HG03469 (cell line): ENCODE results near the gene GPR152.
"Not testable (repeated sequence)": the region's sequence is repeated elsewhere in the genome, so short reads cannot be mapped to it uniquely, and the experiment has no call there.

ENCODE experiments used
- ATAC-seq: cut with Tn5 transposase; IDR thresholded peaks from one replicate; pipeline ENCODE4 v1.9.1; 2021; ENCODE audit warnings: mild to moderate bottlenecking, moderate library complexity, moderate number of reproducible peaks; ENCODE audit not compliant: unreplicated experiment

Gene GPR152

GRCh38 chr11:67489885-67490726 is 37.6 kb upstream of the GPR152 start:
- ATAC-seq = no peak

DNA sequence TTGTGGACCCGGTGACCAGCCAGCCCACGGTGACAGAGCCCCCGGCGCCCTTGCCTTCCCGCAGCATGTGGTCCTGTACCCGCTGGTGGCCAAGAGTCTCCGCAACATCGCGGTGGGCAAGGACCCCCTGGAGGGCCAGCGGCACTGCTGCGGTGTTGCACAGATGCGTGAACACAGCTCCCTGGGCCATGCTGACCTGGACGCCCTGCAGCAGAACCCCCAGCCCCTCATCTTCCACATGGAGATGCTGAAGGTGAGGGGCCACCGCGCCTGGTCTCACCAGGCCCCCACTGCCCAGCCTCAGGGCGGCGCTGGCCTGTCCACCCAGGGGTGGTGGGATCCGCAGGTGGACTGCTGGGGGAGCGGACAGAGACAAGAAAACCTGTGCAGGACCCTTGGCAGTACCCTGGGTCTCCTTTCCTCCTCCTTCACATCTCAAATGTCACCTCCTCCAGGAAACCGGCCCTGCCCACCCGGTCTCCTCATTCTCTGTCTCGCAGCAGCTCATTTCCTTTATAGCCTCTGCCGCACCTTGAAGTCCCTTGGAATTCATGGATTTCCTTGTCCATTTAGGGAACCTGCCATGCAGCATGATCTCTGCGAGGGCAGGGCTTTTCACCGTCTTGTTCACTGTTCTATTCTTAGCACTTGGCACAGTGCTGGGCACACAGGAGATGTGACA is 36.8 kb upstream of the GPR152 start:
- no peak for ATAC-seq

- ATAC-seq = no peak
These were observed 34.1 kb upstream of the GPR152 start for GRCh38 chr11:67486481-67487195.

DNA sequence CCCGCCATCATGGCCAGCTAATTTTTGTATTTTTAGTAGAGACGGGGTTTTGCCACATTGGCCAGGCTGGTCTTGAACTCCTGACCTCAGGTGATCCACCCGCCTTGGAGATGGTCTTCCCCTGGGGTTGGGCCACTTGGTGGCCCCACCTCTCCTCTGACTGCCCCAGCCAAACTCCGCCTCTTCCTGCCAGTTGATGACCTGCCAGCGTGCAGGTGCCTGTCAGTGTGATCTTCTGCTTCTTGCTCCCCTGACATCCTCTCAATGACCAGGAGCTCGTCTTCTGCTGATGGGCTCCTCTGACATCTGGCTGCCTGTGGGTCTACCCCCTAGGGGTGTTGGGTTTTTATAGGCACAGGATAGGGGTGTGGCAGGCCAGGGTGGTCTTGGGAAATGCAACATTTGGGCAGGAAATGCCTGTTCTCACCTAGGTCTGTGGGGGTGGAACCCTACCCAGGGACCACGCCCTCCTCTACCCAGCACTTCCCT is 33.4 kb upstream of the GPR152 start:
- not testable (repeated sequence) for ATAC-seq

DNA sequence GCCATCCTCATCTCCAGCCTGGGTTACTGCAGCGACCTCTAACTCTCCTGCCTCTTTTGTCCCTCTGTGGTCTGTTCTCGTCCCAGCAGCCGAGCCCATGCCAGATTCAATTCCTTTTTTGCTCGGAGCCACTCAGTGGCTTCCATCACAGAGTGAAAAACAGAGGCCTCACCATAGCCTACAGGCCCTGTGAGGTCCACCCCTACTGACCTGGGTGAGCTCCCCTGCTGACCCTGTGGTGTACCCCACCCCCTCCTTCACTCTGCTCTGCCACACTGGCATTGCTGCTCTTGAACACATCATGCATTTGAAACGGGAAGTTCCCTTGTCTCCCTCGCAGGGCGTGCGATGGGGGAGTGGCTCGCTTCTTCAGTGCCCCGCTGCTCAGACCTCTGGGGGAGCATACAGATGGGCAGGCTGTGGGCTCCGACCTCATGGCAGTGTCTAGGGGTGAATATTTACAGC is 32.4 kb upstream of the GPR152 start:
- ATAC-seq = no peak

DNA sequence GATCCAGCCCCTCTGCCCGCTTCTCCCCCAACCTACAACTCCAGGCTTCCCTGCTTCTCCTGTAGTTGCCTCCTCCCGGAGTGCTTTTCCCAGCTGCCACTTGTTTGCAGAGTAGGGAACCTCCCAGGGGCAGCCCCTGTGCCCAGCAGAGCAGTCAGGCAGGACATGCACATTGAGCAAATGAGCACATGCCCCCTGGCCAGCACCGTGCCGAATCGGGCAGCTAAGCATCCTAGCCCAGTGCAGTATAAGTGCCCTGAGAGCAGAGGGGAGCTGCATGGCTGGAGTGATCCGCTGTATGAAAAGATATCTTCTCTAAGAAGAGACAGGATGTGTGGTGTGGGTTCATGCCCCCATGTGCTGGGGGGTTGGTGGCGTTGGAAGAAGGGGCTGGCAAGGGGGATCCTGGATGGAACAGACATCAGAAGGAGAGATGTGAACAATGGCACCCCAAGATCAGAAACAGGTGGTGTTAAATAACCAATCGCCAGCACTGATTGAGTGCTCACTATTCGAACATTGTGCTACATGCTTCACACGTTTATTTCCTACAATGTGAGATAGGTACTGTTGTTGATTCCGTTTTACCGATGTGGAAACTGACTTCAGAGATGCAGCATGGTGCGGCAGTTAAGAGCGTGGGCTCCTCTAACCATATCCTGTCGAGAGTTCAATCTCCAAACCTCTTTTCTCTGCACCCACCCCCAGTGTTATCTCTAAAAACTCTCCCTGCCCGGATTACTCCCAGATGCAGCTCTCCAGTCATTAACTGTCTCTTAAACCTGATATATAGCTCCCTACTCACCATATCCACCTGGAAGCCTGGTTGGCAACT is 31.5 kb upstream of the GPR152 start:
- ATAC-seq = no peak

GRCh38 chr11:67482827-67483798 is 30.6 kb upstream of the GPR152 start, which contains the start of gene AIP:
Gene AIP (plus strand): TSS chr11:67483026. CDS start chr11:67483159, 133 bp downstream.
- ATAC-seq = peak; percentile 37

DNA sequence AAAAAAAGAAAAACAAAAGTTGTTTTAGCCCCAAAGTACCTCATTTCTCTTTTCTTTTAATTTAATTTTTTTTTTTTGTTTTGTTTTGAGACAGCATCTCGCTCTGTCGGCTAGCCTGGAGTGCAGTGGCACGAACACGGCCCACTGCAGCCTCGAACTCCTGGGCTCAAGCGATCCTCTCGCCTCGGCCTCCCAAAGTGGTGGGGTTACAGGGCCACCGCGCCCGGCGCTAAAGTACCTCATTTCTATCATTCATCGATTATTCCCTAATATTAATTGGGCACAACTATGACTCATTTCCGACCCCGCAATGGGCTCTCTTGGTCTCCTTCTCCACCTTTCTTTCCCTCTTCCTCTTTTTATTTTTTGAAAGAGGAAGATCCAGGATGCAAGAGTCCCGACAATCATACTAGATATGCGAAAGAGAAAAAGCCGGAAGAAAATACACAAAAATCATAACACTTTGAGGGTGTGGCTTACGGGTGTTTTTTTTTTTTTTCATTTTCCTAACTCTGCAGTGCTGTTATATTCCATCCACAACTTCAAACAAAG is 29.8 kb upstream of the GPR152 start:
- ATAC-seq = no peak

GRCh38 chr11:67477344-67478050 is 25.0 kb upstream of the GPR152 start:
- ATAC-seq = not testable (repeated sequence)

DNA sequence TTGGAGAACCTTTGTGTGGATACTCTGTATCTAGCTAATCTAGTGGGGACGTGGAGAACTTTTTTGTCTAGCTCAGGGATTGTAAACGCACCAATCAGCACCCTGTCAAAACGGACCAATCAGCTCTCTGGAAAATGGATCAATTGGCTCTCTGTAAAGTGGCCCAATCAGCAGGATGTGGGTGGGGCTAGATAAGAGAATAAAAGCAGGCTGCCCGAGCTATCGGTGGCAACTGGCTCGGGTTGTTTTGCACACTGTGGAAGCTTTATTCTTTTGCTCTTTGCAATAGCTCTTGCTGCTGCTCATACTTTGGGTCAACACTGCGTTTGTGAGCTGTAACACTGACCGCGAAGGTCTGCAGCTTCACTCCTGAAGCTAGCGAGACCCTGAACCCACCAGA is 24.2 kb upstream of the GPR152 start:
- not testable (repeated sequence) for ATAC-seq

GRCh38 chr11:67472882-67473281 is 20.4 kb upstream of the GPR152 start:
- ATAC-seq = no peak

DNA sequence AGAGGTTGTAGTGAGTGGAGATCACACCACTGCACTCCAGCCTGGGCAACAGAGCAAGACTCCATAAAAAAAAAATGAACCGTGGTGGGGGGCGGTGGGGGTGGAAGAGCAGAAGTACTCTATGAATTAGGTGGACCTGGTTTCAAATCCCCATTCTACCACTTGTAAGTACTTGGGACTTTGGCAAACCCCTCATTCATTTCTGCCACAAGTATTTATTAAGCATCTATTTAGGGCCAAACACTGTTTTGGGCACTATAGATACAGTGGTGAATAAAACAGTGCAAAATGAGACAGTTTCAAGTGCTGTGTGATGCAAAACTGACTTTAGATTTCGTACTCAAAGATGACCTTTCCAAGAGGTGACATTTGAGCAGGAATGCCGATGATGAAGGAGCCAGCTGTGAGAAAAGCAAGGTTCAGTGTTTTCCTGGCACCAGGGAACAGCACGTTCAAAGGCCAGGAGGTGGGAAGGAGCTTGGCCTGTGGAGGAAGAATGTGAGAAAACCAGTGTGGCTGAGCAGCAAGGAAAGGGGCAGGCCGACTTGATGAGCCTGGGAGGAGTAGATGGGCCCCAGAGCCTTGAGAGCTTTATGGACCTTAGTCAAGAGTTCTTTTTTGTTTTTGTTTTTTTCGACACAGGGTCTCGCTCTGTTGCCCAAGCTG is 17.9 kb upstream of the GPR152 start:
- ATAC-seq = no peak

DNA sequence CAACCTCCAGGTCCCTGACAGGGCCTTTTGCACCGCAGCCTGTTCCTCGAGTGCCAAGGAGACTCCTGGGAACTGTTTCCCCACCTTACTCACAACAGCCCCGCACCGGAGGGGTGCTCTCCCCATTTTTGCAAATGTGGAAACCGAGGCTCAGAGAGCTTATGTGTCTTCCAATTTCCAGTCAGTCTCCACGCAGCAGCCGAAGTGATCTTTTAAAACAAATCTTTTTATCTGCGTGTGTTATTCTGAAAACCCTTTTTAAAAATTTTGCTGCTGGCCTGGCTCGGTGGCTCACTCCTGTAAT is 16.9 kb upstream of the GPR152 start:
- no peak for ATAC-seq

DNA sequence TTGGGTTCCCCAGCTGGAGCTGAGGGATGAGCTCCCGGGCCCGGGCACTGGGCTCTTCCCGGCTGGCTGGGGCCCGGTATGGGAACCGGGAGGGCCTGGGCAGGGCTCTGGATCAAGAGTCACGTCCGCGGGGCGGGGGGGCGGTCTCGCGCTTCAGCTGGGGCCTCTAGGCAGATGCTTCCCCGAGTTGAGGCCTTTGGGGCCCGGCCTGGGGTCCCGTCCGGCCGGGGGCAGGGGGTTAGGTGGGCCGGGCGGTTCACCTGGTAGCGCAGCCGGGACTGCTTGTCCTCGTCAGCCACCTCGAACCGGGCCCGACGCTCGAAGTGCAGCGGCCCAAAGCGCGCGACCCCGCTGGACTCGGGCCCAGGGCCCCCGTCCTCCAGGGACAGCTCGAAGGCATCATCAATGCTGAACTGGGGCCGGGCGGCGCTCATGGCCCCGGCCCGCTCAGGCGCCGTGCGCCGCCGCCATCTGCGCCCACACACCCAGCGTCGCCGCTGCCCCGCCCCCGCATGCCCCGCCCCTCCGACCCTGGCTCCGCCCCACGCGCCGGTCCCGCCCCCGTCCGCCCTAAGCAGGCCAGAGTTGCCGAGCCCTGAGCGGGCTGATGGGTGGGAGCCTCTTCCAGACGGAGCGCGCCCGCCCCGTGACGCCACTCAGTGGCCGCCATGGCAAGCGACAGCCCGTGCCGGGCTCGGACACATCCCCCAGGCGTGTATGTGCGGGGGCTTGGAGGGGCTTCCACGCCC is 16.4 kb upstream of the GPR152 start, which contains the start of gene TMEM134:
Gene TMEM134, minus strand, starts transcription at position 493 of the 749 bp plus-strand sequence. Its CDS starts 59 bp downstream, at position 434.
- peak; percentile 63 for ATAC-seq

DNA sequence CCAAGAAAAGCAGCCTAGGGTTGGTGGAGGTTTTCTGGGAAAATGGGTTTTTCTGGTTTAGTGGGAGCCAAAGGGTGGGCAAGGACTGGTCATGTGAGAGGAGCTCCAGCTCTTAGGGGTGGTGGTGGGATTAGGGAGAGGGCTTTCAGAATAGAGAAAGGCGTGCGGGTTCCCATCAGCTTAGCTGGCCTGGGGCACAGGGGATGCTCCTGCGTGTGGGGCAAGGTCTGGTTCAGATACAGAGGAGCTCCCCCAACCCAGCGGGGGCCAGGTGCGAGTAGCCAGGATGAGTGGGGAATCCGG is 15.9 kb upstream of the GPR152 start:
- ATAC-seq = no peak

- no peak for ATAC-seq
These were observed 15.5 kb upstream of the GPR152 start for GRCh38 chr11:67468056-67468455.
